Nephron progenitor cell (in vitro differentiated cells): ENCODE results near the gene HSPBP1.

Source experiments
- DNase-seq: peaks from one replicate; pipeline ENCODE4 v3.0.0; 2021
- H3K27ac Mint-ChIP-seq: 2 replicates; pipeline ENCODE4 v1.8.0; 2021; ENCODE audit warnings: mild to moderate bottlenecking, moderate library complexity, mixed read lengths
- H3K27me3 Mint-ChIP-seq: 2 replicates; pipeline ENCODE4 v1.8.0; 2021; ENCODE audit warnings: mild to moderate bottlenecking, low read depth, mixed read lengths; ENCODE audit not compliant: poor library complexity
- H3K36me3 Mint-ChIP-seq: 2 replicates; pipeline ENCODE4 v1.8.0; 2021; ENCODE audit warnings: low read depth, mixed read lengths
- H3K4me1 Mint-ChIP-seq: 2 replicates; pipeline ENCODE4 v1.8.0; 2021; ENCODE audit warnings: mixed read lengths
- H3K4me3 Mint-ChIP-seq: 2 replicates; pipeline ENCODE4 v1.8.0; 2021; ENCODE audit warnings: mild to moderate bottlenecking, moderate library complexity, mixed read lengths
- H3K9me3 Mint-ChIP-seq: 2 replicates; pipeline ENCODE4 v1.8.0; 2021; ENCODE audit warnings: mild to moderate bottlenecking, moderate library complexity, mixed read lengths
- TF ChIP-seq, protein P1 (sequence below): fragments of 200-600 bp; sonication (generic); IDR thresholded peaks from 2 replicates; pipeline ENCODE4 v1.5.0; 2021; ENCODE audit warnings: antibody characterized with exemption

HSPBP1 gene

GRCh38 chr19:55228403-55229031 lies 51.4 kb downstream of the HSPBP1 start, which contains the start of gene TMEM86B:
Gene TMEM86B, minus strand, starts transcription at chr19:55228763. Its CDS starts 22 bp downstream, at chr19:55228741.
- Mint-ChIP-seq H3K36me3 (peaks cover 25% of the 10 kb centered on the region), H3K4me3 (no peak within 1 kb of the TSS), H3K27me3 (peaks cover 5% of the 10 kb centered on the region), H3K9me3 (no peaks in the 10 kb centered on the region), H3K27ac (peak within 1 kb of the TSS; percentile 72), H3K4me1 (peaks cover 16% of the 10 kb centered on the region)
- DNase-seq, result no peak
- TF ChIP-seq, protein P1, sequence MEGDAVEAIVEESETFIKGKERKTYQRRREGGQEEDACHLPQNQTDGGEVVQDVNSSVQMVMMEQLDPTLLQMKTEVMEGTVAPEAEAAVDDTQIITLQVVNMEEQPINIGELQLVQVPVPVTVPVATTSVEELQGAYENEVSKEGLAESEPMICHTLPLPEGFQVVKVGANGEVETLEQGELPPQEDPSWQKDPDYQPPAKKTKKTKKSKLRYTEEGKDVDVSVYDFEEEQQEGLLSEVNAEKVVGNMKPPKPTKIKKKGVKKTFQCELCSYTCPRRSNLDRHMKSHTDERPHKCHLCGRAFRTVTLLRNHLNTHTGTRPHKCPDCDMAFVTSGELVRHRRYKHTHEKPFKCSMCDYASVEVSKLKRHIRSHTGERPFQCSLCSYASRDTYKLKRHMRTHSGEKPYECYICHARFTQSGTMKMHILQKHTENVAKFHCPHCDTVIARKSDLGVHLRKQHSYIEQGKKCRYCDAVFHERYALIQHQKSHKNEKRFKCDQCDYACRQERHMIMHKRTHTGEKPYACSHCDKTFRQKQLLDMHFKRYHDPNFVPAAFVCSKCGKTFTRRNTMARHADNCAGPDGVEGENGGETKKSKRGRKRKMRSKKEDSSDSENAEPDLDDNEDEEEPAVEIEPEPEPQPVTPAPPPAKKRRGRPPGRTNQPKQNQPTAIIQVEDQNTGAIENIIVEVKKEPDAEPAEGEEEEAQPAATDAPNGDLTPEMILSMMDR, result no peak

- no peak for DNase-seq
Observed at GRCh38 chr19:55228015-55228391, 51.9 kb downstream of the HSPBP1 start.

DNA sequence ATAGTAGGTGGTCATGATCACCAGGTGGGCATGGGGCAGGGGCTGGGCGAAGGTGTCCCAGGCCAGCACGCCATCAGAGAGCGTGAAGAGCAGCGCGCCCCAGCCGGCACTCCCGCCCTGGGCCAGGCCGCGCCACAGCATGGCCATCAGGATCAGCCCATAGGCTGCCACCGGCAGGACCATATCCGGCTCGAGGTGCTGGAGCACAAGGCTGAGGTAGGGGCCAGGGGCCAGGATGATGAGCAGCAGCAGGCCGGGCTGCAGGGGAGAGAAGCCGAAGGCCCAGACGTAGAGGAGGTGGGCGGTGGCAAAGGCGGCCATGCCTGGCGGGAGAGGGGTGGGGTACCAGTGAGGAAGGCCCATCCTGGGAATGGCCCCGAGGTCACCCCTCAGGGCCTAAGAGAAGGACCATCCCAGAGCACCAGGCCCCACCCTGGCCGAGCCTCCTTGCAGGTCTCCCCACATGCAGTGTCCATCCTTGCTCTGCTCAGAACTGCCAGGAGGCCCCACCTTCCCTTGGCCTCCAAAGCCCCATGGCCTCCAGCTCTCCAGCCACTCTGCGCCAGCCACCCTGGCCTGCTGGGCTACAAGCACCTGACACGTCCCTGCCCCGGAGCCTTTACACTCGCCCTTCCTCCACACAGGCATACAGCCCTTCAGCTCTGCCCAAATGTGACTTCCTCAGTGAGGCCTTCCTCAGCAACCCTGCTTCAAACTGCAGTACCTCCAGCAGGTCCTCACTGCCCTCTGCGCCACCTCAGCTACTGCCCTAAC lies 52.5 kb downstream of the HSPBP1 start:
- Mint-ChIP-seq H3K36me3 (peaks cover 17% of the 10 kb centered on the region), H3K4me3 (no peak overlapping the region), H3K4me1 (peaks cover 6% of the 10 kb centered on the region), H3K9me3 (no peaks in the 10 kb centered on the region), H3K27ac (peak overlapping the region; percentile 72), H3K27me3 (peaks cover 5% of the 10 kb centered on the region)
- TF ChIP-seq, protein P1, result no peak
- no peak for DNase-seq

More at GRCh38 chr19:55228015-55228391, 51.9 kb downstream of the HSPBP1 start:
- H3K4me3 Mint-ChIP-seq, result no peak overlapping the region
- peaks cover 21% of the 10 kb centered on the region for H3K36me3 Mint-ChIP-seq
- peaks cover 5% of the 10 kb centered on the region for H3K27me3 Mint-ChIP-seq
- peaks cover 12% of the 10 kb centered on the region for H3K4me1 Mint-ChIP-seq
- H3K9me3 Mint-ChIP-seq, result no peaks in the 10 kb centered on the region
- peak overlapping the region; percentile 72 for H3K27ac Mint-ChIP-seq
- TF ChIP-seq, protein P1, result no peak

- TF ChIP-seq, protein P1, result no peak
- DNase-seq, result no peak
- Mint-ChIP-seq H3K9me3 (no peaks in the 10 kb centered on the region), H3K27ac (peak overlapping the region; percentile 82), H3K4me1 (no peaks in the 10 kb centered on the region), H3K36me3 (peaks cover 11% of the 10 kb centered on the region), H3K27me3 (peaks cover 5% of the 10 kb centered on the region), H3K4me3 (no peak overlapping the region)
Observed at GRCh38 chr19:55226788-55227187, 53.1 kb downstream of the HSPBP1 start.

- Mint-ChIP-seq H3K4me3 (no peak overlapping the region), H3K36me3 (peaks cover 16% of the 10 kb centered on the region), H3K9me3 (no peaks in the 10 kb centered on the region), H3K4me1 (no peaks in the 10 kb centered on the region), H3K27ac (peak overlapping the region; percentile 82), H3K27me3 (peaks cover 5% of the 10 kb centered on the region)
- DNase-seq, result no peak
- TF ChIP-seq, protein P1, result no peak
Observed at GRCh38 chr19:55226273-55226672, 53.6 kb downstream of the HSPBP1 start.
